Medulla oblongata (tissue), 1 donor: Measurements from ENCODE around the gene UACA.
"Not testable (repeated sequence)": the region's sequence is repeated elsewhere in the genome, so short reads cannot be mapped to it uniquely, and the experiment has no call there.

ENCODE experiments used
- DNase-seq: peaks from one replicate; pipeline ENCODE4 v3.0.0-alpha.2; 2015; ENCODE audit errors: extremely low spot score

Gene UACA

GRCh38 chr15:70663069-70663468 is 100.3 kb downstream of the UACA start:
- not testable (repeated sequence) for DNase-seq

GRCh38 chr15:70659662-70660061 is 103.7 kb downstream of the UACA start:
- no peak for DNase-seq

DNA sequence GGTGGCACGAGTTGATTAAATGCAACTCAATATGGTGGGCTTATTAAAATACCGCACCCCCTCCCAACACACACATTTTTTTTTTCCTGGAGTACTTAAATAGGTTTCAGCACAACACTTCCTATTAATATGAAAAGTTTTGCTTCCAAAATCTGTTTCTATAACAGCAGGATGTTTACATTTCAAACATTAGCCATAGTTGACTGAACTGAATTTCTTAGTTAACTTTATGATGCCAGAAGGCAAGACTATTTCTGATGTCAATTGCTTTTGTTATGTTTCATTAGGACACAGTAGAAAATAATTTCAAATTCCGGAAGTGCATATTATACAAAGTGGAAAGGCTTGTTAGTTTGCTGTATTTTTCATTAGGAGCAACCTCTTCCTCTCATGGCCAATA is 104.7 kb downstream of the UACA start:
- DNase-seq, result no peak

DNA sequence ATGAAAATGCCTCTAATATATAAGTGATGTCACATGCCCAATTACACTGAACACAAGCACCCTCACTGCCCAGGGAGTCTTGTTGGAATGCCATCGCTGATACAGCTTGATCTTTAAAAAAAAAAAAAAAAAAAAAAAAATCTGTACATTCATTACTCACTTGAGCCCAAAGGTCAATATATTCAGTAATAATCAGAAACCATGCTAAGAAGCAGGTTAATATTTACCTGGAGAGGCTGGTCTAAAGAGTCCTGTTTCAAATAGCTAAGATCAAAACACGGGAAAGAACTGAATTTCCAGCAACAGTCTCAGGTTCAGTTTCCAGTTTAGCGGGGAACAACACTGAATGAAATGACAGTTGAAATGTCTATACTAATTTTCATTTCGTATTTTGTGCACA is 109.9 kb downstream of the UACA start:
- DNase-seq, result no peak

DNA sequence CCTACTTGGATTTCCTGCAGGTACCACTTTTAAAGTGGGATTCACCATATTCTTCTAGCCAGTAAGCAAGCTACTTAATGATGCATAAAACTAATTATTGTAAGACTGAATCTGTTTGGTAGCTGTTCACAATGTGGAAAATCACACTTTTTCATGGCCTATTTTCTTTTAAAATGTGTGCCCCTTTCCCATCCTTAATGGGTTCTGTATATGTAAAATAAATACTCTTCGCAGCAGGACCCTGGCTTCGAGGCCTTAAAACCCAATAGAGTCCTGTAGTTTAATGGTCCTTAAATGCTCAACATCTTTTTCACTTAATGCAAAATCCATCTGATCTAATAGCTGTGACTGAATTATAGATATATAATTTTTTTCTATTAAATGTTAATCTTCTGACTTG is 111.0 kb downstream of the UACA start:
- DNase-seq, result no peak

DNA sequence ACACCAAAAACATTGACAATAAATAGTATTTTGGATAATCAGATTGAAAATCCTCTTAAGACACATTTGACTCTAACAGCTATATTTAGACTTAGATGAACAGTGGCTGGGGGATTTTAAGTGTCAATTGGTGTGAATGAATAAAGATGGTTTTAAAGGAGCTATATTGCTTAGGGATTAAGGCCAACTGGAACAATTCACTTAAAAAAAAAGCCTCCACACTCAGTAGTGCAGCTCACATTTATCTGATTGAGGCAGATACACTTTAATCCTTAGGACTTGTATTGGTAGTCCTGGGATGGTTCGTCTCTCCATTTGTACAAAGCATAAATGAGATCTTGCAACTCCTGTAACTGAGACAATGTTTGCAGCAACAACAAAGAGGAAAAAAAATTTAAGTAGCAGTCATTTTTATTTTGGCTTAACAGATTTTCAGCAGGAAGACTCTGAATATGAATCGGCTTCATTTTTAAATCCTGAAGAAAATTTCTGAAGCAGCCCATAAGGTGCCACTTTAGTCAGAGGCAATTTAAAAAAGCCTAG is 112.0 kb downstream of the UACA start:
- no peak for DNase-seq

- DNase-seq, result no peak
These were observed 112.6 kb downstream of the UACA start for GRCh38 chr15:70650567-70651302.

GRCh38 chr15:70647396-70647795 is 116.0 kb downstream of the UACA start:
- DNase-seq, result no peak

DNA sequence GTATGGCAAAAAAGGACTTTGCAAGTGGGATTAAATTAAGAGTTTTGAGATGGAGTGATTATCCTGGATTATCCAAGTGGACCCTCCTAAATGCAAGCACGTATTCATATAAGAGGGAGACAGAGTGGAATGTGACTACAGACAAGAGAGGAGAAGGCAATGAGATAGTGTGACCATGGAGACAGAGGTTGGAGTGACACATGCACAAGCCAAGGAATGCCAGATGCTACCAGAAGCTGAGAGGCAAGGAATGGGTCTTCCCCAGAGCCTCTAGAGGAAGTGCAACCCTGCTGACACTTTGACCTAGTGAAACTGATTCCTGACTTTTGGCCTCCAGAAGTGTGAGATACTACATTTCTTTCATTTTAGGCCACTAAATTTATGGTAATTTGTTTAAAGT is 117.2 kb downstream of the UACA start:
- DNase-seq, result no peak

DNA sequence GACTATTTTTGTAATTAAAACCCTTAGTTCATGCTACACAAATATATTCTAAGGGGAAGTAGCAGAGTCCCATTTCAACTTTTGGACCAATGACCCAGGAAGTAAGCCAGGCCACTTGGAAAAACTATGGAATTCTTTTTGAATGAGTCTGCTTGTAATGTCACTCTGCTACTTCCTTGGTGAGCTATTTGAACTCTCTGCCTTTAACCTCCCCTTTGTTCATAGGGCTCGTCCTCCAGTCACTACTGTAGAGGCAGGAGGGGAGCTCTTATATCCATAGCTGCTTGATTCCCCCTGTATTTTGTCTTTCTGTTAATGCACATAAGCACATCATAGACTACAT is 119.6 kb downstream of the UACA start:
- DNase-seq, result no peak

DNA sequence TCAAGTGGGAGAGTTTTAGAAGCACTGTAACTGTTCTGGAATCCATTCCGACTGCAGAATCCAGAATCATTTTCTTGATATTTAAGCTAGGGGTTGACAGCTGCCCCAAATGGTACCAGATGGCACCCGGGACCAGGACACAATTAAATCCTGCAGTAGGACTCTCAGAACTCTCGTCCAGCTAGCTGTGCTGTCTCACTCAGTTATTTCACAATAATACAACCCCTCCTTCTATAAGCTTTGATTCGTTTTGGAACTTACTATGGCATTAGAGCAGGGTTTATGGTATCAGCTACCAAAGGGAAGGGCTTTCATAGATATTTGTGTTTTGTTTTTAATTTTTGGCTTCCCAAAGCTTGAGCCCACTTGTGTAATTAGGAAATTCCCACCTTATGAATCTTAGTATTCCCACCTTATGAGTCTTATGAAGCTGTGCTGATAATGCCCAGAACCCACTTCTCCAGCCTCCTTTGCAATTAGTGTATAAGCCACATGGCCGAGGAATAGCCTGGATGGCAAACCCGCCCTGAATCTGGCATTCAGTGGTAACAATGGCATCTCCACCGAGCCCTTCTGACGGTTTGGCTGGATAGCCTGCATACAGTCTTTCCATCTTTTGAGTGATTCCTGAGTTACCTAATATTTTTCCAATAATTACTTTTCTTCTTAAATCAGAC is 120.1 kb downstream of the UACA start:
- no peak for DNase-seq

DNA sequence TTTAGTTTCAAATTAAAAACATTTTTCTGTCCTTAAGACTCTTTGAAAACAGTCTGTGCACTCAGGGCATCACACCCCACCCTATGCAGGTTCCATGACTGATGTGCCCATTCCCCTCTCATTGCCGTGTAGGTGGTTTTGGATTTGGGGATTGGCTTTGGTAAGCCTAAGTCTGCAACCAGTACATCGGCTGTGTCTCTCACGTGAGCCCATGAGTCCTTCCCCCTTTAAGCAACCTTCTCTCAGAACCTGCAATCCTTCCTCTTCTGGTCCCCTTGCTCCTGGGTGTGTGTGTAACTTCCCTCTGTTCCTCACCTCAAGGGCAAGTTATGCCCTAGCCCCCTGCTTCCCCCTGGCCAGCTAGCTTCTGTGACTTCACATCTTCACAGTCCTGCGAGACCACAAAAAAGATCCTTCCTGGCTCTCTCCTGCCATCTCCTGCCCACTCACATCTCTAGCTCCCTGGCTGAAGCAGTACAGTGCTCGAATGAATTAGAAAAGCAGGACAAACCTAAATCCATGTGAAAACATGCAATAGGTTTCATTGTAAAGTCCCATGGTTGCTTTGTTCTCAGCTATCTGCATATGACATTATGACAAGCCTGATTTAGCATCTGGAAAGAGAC is 126.7 kb downstream of the UACA start:
- peak; percentile 53 for DNase-seq

GRCh38 chr15:70635895-70636294 is 127.5 kb downstream of the UACA start:
- no peak for DNase-seq

DNA sequence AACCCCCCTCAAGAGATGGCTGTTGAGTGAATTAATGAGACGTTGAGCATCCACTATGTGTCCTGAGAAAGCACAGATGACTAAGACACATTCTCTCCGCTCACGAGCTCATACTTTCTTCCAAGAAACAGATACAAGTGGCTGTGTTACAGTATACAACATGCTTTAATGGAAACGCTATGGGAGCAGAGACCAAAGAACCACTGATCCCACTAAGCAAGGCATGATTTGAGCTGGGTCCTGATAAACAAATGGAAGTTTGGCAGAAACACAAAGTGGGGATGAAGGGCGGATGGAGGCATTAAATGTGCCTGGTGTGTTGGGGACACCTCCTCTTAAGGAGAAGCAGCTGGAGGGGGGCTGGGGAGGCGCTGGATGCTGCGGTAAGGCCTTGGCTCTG is 129.4 kb downstream of the UACA start:
- DNase-seq, result no peak

DNA sequence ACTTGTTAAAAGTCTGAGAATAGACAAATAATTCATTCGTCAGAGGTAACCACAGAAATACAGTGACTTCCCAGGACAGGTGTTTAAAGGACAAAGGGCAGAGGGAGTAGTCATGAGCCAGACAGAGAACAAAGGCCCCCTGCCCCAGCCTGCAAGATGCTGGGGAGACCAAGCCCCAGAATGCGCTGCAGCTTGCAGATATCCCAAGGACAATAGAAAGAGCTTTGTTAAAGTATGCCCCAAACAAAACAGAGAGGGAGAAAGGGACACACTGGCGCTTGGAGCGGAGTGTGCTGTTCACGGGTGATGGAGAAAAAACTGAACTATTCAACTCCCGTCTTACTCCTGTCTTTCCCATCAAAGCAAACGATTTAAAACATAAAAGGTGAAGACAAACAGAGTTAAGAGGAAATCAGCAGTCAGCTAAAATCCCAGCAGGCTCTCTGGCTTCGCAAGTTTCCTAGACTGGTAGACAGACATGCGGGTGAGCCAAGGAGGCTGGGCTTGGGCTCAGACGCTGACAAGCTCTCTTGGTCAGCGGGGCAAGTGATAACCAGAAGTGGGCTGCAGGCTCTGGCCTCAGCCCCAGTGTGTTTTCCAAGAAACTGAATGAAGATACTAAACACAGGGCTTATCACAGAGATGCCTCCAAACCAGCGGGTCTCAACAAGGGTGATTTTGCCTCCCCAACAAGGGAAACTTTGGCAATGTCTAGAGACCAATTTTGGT is 130.1 kb downstream of the UACA start:
- peak; percentile 8 for DNase-seq

GRCh38 chr15:70632491-70633102 is 130.8 kb downstream of the UACA start:
- DNase-seq, result no peak

DNA sequence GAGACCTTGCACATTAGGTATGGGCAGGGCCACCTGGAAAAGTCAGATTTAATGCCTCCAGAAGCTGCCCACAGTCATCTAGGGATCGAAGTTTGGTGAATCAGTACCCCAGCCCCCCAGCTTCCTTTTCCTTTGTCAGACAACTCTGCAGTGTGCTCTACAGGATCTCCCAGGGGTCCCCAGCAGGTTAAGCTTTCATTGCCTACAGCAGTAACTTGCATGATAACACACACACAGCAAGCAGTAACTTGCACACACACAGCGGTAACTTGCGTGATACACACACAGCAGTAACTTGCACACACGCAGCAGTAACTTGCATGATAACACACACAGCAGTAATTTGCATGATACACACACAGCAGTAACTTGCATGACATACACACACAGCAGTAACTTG is 131.3 kb downstream of the UACA start:
- no peak for DNase-seq

- no peak for DNase-seq
These were observed 133.6 kb downstream of the UACA start for GRCh38 chr15:70629735-70630273.

GRCh38 chr15:70628549-70628896 is 134.8 kb downstream of the UACA start:
- no peak for DNase-seq

DNA sequence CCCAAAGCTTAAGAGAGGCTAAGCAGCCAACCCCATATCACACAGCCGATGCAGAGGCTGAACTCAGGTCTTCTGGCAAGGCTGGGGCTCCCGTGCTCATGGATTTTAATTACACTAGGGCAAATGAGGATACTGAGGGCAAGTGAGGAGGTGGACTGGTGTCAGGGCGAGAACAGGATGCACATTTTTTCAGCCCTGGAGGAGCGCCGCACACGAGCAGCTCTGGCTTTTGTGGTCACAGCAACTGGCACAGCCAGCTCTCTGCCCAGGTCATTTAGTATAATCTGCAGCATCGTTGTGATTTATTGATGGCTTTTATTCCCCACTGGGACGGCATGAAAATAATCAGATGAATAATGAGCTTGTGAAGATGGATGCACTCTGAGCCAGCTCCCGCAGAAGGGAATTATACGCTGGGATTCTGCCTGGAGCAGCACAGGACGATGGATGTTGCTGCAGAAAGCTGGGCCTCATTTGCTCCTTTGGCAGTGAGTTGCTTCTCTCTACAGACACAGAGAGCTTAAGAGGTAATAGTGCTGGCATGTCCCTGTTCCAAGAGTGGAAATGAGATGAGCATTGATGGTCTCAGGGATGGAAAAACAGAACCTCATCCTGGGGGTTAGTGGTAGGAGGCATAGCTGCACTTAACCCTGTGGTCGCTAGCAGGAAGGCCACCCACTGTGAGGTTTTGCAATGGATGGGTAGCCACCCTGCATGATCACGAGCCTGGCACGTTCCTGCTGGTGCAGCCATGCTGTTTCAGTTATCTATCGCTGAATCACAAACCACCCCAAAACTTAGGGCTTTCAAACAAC is 135.4 kb downstream of the UACA start:
- no peak for DNase-seq

DNA sequence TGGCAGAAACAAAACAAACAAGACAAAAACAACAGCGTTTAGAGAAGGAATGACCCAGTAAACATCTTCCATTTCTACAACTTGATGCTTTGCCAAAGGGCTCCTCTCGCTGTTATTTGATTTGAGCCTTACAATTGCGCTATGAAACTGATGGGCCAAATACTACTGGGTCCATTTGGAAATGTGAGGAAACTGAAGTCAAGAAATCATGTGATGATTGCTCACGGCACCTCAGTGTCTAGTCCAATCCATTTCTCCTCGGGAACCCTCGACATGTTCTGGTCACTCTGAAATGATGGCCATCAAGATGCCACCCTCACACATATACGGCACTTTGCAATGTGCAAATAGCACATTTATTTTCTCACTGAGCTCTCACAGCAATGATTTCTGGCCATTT is 136.0 kb downstream of the UACA start:
- no peak for DNase-seq
